Activated naive CD8-positive, alpha-beta T cell (primary cell): ENCODE measurements around the gene LAMA2.

Experiments used
- H3K27ac Mint-ChIP-seq: one replicate; pipeline ENCODE4 v1.8.0; 2021; ENCODE audit warnings: mixed read lengths
- H3K27me3 Mint-ChIP-seq: one replicate; pipeline ENCODE4 v1.8.0; 2021; ENCODE audit warnings: mixed read lengths
- H3K36me3 Mint-ChIP-seq: one replicate; pipeline ENCODE4 v1.8.0; 2021; ENCODE audit warnings: mixed read lengths
- H3K4me1 Mint-ChIP-seq: one replicate; pipeline ENCODE4 v1.8.0; 2021; ENCODE audit warnings: low read depth, mixed read lengths
- H3K4me3 Mint-ChIP-seq: one replicate; pipeline ENCODE4 v1.8.0; 2021; ENCODE audit warnings: mild to moderate bottlenecking, mixed read lengths
- H3K9me3 Mint-ChIP-seq: one replicate; pipeline ENCODE4 v1.8.0; 2021; ENCODE audit warnings: low read depth, mixed read lengths

LAMA2 gene

GRCh38 chr6:129507846-129508245, 624.9 kb downstream of the LAMA2 start:
- no peak overlapping the region for H3K27ac Mint-ChIP-seq
- peaks cover 2% of the 10 kb centered on the region for H3K36me3 Mint-ChIP-seq
- peaks cover 2% of the 10 kb centered on the region for H3K4me1 Mint-ChIP-seq
- H3K4me3 Mint-ChIP-seq, result no peak overlapping the region
- no peaks in the 10 kb centered on the region for H3K27me3 Mint-ChIP-seq
- no peaks in the 10 kb centered on the region for H3K9me3 Mint-ChIP-seq

GRCh38 chr6:129508477-129509145, 625.7 kb downstream of the LAMA2 start:
- Mint-ChIP-seq H3K9me3 (no peaks in the 10 kb centered on the region), H3K27ac (no peak overlapping the region), H3K4me3 (no peak overlapping the region), H3K36me3 (peaks cover 5% of the 10 kb centered on the region), H3K27me3 (no peaks in the 10 kb centered on the region), H3K4me1 (peaks cover 2% of the 10 kb centered on the region)

- peaks cover 2% of the 10 kb centered on the region for H3K4me1 Mint-ChIP-seq
- no peak overlapping the region for H3K27ac Mint-ChIP-seq
- H3K36me3 Mint-ChIP-seq, result peaks cover 8% of the 10 kb centered on the region
- H3K4me3 Mint-ChIP-seq, result no peak overlapping the region
- H3K9me3 Mint-ChIP-seq, result no peaks in the 10 kb centered on the region
- no peaks in the 10 kb centered on the region for H3K27me3 Mint-ChIP-seq
These were observed 628.0 kb downstream of the LAMA2 start for GRCh38 chr6:129510950-129511349.

GRCh38 chr6:129513471-129513870, 630.5 kb downstream of the LAMA2 start:
- peaks cover 2% of the 10 kb centered on the region for H3K4me1 Mint-ChIP-seq
- peaks cover 8% of the 10 kb centered on the region for H3K36me3 Mint-ChIP-seq
- no peaks in the 10 kb centered on the region for H3K9me3 Mint-ChIP-seq
- H3K27me3 Mint-ChIP-seq, result no peaks in the 10 kb centered on the region
- no peak overlapping the region for H3K27ac Mint-ChIP-seq
- H3K4me3 Mint-ChIP-seq, result no peak overlapping the region

GRCh38 chr6:129515004-129515403, 632.1 kb downstream of the LAMA2 start:
- no peaks in the 10 kb centered on the region for H3K9me3 Mint-ChIP-seq
- H3K4me3 Mint-ChIP-seq, result no peak overlapping the region

GRCh38 chr6:129516005-129516404, 633.1 kb downstream of the LAMA2 start:
- peaks cover under 1% of the 10 kb centered on the region for H3K4me1 Mint-ChIP-seq
- no peak overlapping the region for H3K27ac Mint-ChIP-seq
- no peaks in the 10 kb centered on the region for H3K9me3 Mint-ChIP-seq
- H3K36me3 Mint-ChIP-seq, result peaks cover 8% of the 10 kb centered on the region
- H3K27me3 Mint-ChIP-seq, result no peaks in the 10 kb centered on the region
- H3K4me3 Mint-ChIP-seq, result no peak overlapping the region

More at GRCh38 chr6:129515004-129515403, 632.1 kb downstream of the LAMA2 start:
- Mint-ChIP-seq H3K4me1 (peaks cover 2% of the 10 kb centered on the region), H3K27ac (no peak overlapping the region), H3K27me3 (no peaks in the 10 kb centered on the region), H3K36me3 (peaks cover 8% of the 10 kb centered on the region)

- peaks cover 8% of the 10 kb centered on the region for H3K36me3 Mint-ChIP-seq
- H3K4me1 Mint-ChIP-seq, result peaks cover 6% of the 10 kb centered on the region
- no peak overlapping the region for H3K4me3 Mint-ChIP-seq
- no peaks in the 10 kb centered on the region for H3K9me3 Mint-ChIP-seq
- H3K27ac Mint-ChIP-seq, result no peak overlapping the region
- no peaks in the 10 kb centered on the region for H3K27me3 Mint-ChIP-seq
These were observed 633.8 kb downstream of the LAMA2 start for GRCh38 chr6:129516787-129517186.

- Mint-ChIP-seq H3K36me3 (peaks cover 8% of the 10 kb centered on the region), H3K9me3 (no peaks in the 10 kb centered on the region), H3K27ac (no peak overlapping the region), H3K4me3 (no peak overlapping the region), H3K4me1 (peaks cover 6% of the 10 kb centered on the region), H3K27me3 (no peaks in the 10 kb centered on the region)
These were observed 634.4 kb downstream of the LAMA2 start for GRCh38 chr6:129517288-129517687.

GRCh38 chr6:129519750-129520149, 636.8 kb downstream of the LAMA2 start:
- H3K4me3 Mint-ChIP-seq, result no peak overlapping the region
- H3K9me3 Mint-ChIP-seq, result no peaks in the 10 kb centered on the region
- H3K27me3 Mint-ChIP-seq, result no peaks in the 10 kb centered on the region
- H3K36me3 Mint-ChIP-seq, result no peaks in the 10 kb centered on the region
- H3K4me1 Mint-ChIP-seq, result peaks cover 6% of the 10 kb centered on the region
- H3K27ac Mint-ChIP-seq, result no peak overlapping the region

GRCh38 chr6:129521946-129522345, 639.0 kb downstream of the LAMA2 start:
- Mint-ChIP-seq H3K27ac (no peak overlapping the region), H3K36me3 (no peaks in the 10 kb centered on the region), H3K9me3 (no peaks in the 10 kb centered on the region), H3K4me1 (peaks cover 7% of the 10 kb centered on the region), H3K4me3 (no peak overlapping the region), H3K27me3 (no peaks in the 10 kb centered on the region)

GRCh38 chr6:129523816-129524215, 640.9 kb downstream of the LAMA2 start:
- H3K36me3 Mint-ChIP-seq, result no peaks in the 10 kb centered on the region
- H3K27ac Mint-ChIP-seq, result no peak overlapping the region
- H3K9me3 Mint-ChIP-seq, result no peaks in the 10 kb centered on the region
- H3K4me1 Mint-ChIP-seq, result peaks cover 7% of the 10 kb centered on the region
- peaks cover 2% of the 10 kb centered on the region for H3K27me3 Mint-ChIP-seq
- no peak overlapping the region for H3K4me3 Mint-ChIP-seq

GRCh38 chr6:129525055-129525454, 642.1 kb downstream of the LAMA2 start:
- H3K36me3 Mint-ChIP-seq, result no peaks in the 10 kb centered on the region
- no peak overlapping the region for H3K4me3 Mint-ChIP-seq
- H3K9me3 Mint-ChIP-seq, result no peaks in the 10 kb centered on the region
- peaks cover 7% of the 10 kb centered on the region for H3K4me1 Mint-ChIP-seq
- peaks cover 2% of the 10 kb centered on the region for H3K27me3 Mint-ChIP-seq
- no peak overlapping the region for H3K27ac Mint-ChIP-seq

- Mint-ChIP-seq H3K27ac (no peak overlapping the region), H3K4me1 (no peaks in the 10 kb centered on the region), H3K27me3 (no peaks in the 10 kb centered on the region)
These were observed 652.0 kb downstream of the LAMA2 start for GRCh38 chr6:129534926-129535325.

GRCh38 chr6:129536271-129536670, 653.3 kb downstream of the LAMA2 start:
- Mint-ChIP-seq H3K27me3 (no peaks in the 10 kb centered on the region), H3K4me1 (no peaks in the 10 kb centered on the region), H3K36me3 (peaks cover 4% of the 10 kb centered on the region), H3K27ac (no peak overlapping the region), H3K4me3 (no peak overlapping the region), H3K9me3 (peaks cover 5% of the 10 kb centered on the region)

More at GRCh38 chr6:129534926-129535325, 652.0 kb downstream of the LAMA2 start:
- no peak overlapping the region for H3K4me3 Mint-ChIP-seq
- peaks cover 5% of the 10 kb centered on the region for H3K9me3 Mint-ChIP-seq
- peaks cover 4% of the 10 kb centered on the region for H3K36me3 Mint-ChIP-seq

- Mint-ChIP-seq H3K27me3 (peaks cover 2% of the 10 kb centered on the region), H3K27ac (no peak overlapping the region), H3K4me3 (no peak overlapping the region), H3K36me3 (peaks cover 6% of the 10 kb centered on the region), H3K4me1 (peaks cover 4% of the 10 kb centered on the region), H3K9me3 (peaks cover 2% of the 10 kb centered on the region)
These were observed 656.1 kb downstream of the LAMA2 start for GRCh38 chr6:129539032-129539431.

GRCh38 chr6:129542705-129543104, 659.8 kb downstream of the LAMA2 start:
- peaks cover 2% of the 10 kb centered on the region for H3K27me3 Mint-ChIP-seq
- H3K27ac Mint-ChIP-seq, result no peak overlapping the region
- H3K4me3 Mint-ChIP-seq, result no peak overlapping the region
- H3K4me1 Mint-ChIP-seq, result peaks cover 8% of the 10 kb centered on the region
- peaks cover 4% of the 10 kb centered on the region for H3K36me3 Mint-ChIP-seq
- peaks cover 4% of the 10 kb centered on the region for H3K9me3 Mint-ChIP-seq
